Neural cell (in vitro differentiated cells): ENCODE results near the gene AKAP6. TPM values are rescaled to one million over a fixed set of nuclear protein-coding genes. Genes with fewer than 3 reads are reported as not detected.

Experiments
- H2AFZ ChIP-seq: fragments of 200-600, 300-800 bp; sonication (generic), shearing (Covaris generic); 2 replicates; pipeline ENCODE4 v1.6.0; 2014; ENCODE audit warnings: low read depth, mild to moderate bottlenecking, antibody characterized with exemption, low read length, moderate library complexity
- H3F3A ChIP-seq: fragments of 200-600 bp; shearing (Covaris generic); 2 replicates; pipeline ENCODE4 v1.6.1; 2016; ENCODE audit warnings: mild to moderate bottlenecking, moderate library complexity, mixed read lengths, antibody characterized with exemption, low read length; ENCODE audit not compliant: insufficient read depth, poor library complexity, severe bottlenecking
- H3K27ac ChIP-seq: fragments of 200-600, 300-800 bp; sonication (generic), shearing (Covaris generic); 2 replicates; pipeline ENCODE4 v1.5.1; 2014; ENCODE audit warnings: mild to moderate bottlenecking, low read length, moderate library complexity
- H3K27me3 ChIP-seq: fragments of 300-800, 200-600 bp; sonication (generic), shearing (Covaris generic); 2 replicates; pipeline ENCODE4 v1.6.0; 2014; ENCODE audit warnings: mild to moderate bottlenecking, low read depth, low read length, moderate library complexity; ENCODE audit not compliant: insufficient read depth
- H3K36me3 ChIP-seq: fragments of 300-800, 200-600 bp; sonication (generic), shearing (Covaris generic); 2 replicates; pipeline ENCODE4 v1.5.1; 2014; ENCODE audit warnings: mild to moderate bottlenecking, antibody characterized with exemption, low read length, moderate library complexity; ENCODE audit not compliant: insufficient read depth
- H3K4me2 ChIP-seq: fragments of 300-800, 200-600 bp; sonication (generic), shearing (Covaris generic); 2 replicates; pipeline ENCODE4 v1.6.0; 2014; ENCODE audit warnings: mild to moderate bottlenecking, low read length
- H3K4me3 ChIP-seq: fragments of 300-800, 200-600 bp; sonication (generic), shearing (Covaris generic); 2 replicates; pipeline ENCODE4 v1.5.1; 2014; ENCODE audit warnings: mild to moderate bottlenecking, low read length, moderate library complexity
- H3K79me2 ChIP-seq: fragments of 200-600 bp; shearing (Covaris generic); replicated peaks from 2 replicates; pipeline ENCODE4 v1.6.0; 2014; ENCODE audit warnings: mild to moderate bottlenecking, low read length, moderate library complexity; ENCODE audit not compliant: insufficient read depth
- H3K9ac ChIP-seq: fragments of 300-800, 200-600 bp; sonication (generic), shearing (Covaris generic); 2 replicates; pipeline ENCODE4 v1.6.1; 2016; ENCODE audit warnings: mild to moderate bottlenecking, low read length, mixed read lengths
- H3K9me2 ChIP-seq: fragments of 200-600 bp; shearing (Covaris generic); 2 replicates; pipeline ENCODE4 v1.6.1; 2016; ENCODE audit warnings: mild to moderate bottlenecking, low read length, mixed read lengths; ENCODE audit not compliant: insufficient read depth
- H3K9me3 ChIP-seq: fragments of 200-600, 300-800 bp; sonication (generic), shearing (Covaris generic); 2 replicates; pipeline ENCODE4 v1.6.1; 2016; ENCODE audit warnings: mild to moderate bottlenecking, mixed run types, low read length, moderate library complexity, mixed read lengths
- H4K20me1 ChIP-seq: fragments of 200-600 bp; shearing (Covaris generic); 2 replicates; pipeline ENCODE4 v1.6.1; 2016; ENCODE audit warnings: mild to moderate bottlenecking, mixed run types; ENCODE audit not compliant: insufficient read depth
- CTCF ChIP-seq: fragments of 450-650 bp; IDR thresholded peaks from 2 replicates; pipeline ENCODE4 v1.5.1; 2014; ENCODE audit warnings: antibody characterized with exemption, mild to moderate bottlenecking, moderate library complexity; ENCODE audit not compliant: poor library complexity, severe bottlenecking
- EP300 ChIP-seq: fragments of 450-650 bp; conservative IDR thresholded peaks from 2 replicates; pipeline ENCODE4 v1.6.1; 2014; ENCODE audit warnings: antibody characterized with exemption, mild to moderate bottlenecking, moderate library complexity; ENCODE audit not compliant: poor library complexity, severe bottlenecking
- EZH2 ChIP-seq: fragments of 200-600, 300-800 bp; shearing (Covaris generic), sonication (generic); IDR thresholded peaks from 2 replicates; pipeline ENCODE4 v1.6.1; 2014; ENCODE audit warnings: antibody characterized with exemption, low read length, borderline replicate concordance, mild to moderate bottlenecking; ENCODE audit not compliant: insufficient read depth, poor library complexity, severe bottlenecking
- MXI1 ChIP-seq: fragments of 450-650 bp; conservative IDR thresholded peaks from 2 replicates; pipeline ENCODE4 v1.6.1; 2014; ENCODE audit warnings: antibody characterized with exemption, mild to moderate bottlenecking; ENCODE audit not compliant: poor library complexity, severe bottlenecking
- POLR2AphosphoS5 ChIP-seq: IDR thresholded peaks from 2 replicates; pipeline ENCODE4 v1.6.1; 2012
- RAD21 ChIP-seq: fragments of 450-650 bp; conservative IDR thresholded peaks from 2 replicates; pipeline ENCODE4 v1.6.1; 2014; ENCODE audit warnings: antibody characterized with exemption, mild to moderate bottlenecking, moderate library complexity
- REST ChIP-seq: IDR thresholded peaks from 2 replicates; pipeline ENCODE4 v1.6.1; 2012; ENCODE audit warnings: borderline replicate concordance
- SMC3 ChIP-seq: fragments of 450-650 bp; conservative IDR thresholded peaks from 2 replicates; pipeline ENCODE4 v1.6.1; 2014; ENCODE audit warnings: antibody characterized with exemption, mild to moderate bottlenecking, moderate library complexity; ENCODE audit not compliant: poor library complexity
- TAF1 ChIP-seq: IDR thresholded peaks from 2 replicates; pipeline ENCODE4 v1.6.1; 2012; ENCODE audit warnings: low read depth
- polyA plus RNA-seq: library from polyadenylated mRNA; depleted of rRNA; stranded (reverse); fragments of >200 nt; gene quantifications from 2 replicates; pipeline ENCODE4 v1.2.3, GENCODE V29; 2014

AKAP6 gene
- polyA plus RNA-seq, 1 donor from 2014 or later, result 15.8 TPM

DNA sequence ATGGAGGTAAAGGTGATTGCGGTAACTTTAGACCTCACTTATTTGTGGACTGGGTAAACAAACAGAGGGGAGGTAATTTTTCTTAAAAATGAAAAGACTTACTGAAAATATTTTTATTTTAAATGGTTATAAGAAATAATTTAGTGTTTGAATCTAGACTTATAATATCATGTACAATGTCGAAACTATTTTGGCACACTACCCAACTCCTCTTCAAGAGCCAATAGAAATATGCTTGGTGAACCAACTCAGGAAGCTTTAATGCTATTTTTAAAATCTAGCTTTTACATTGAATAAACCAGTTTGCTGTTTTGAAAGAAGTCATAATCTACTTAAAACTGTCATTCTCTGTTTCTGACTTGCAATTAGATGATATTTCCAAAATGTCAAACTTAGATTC is 433.8 kb downstream of the AKAP6 start:
- H3K4me3 ChIP-seq, result no peak overlapping the region
- H4K20me1 ChIP-seq, result no peaks in the 10 kb centered on the region
- H3F3A ChIP-seq, result no peaks in the 10 kb centered on the region
- no peak overlapping the region for H3K4me2 ChIP-seq
- H2AFZ ChIP-seq, result no peak overlapping the region
- H3K36me3 ChIP-seq, result no peaks in the 10 kb centered on the region
- no peaks in the 10 kb centered on the region for H3K9me3 ChIP-seq
- no peaks in the 10 kb centered on the region for H3K27me3 ChIP-seq
- TF ChIP-seq MXI1, result no peak
- TF ChIP-seq POLR2AphosphoS5, result no peak
- no peak for TF ChIP-seq EP300
- no peaks in the 10 kb centered on the region for H3K79me2 ChIP-seq
- no peaks in the 10 kb centered on the region for H3K9me2 ChIP-seq
- H3K9ac ChIP-seq, result no peak overlapping the region
- H3K27ac ChIP-seq, result no peak overlapping the region

GRCh38 chr14:32763673-32764072 is 434.6 kb downstream of the AKAP6 start:
- no peak overlapping the region for H3K9ac ChIP-seq
- H3K27me3 ChIP-seq, result no peaks in the 10 kb centered on the region
- no peaks in the 10 kb centered on the region for H3K9me2 ChIP-seq
- H3K27ac ChIP-seq, result no peak overlapping the region
- TF ChIP-seq EZH2, result no peak
- no peak for TF ChIP-seq RAD21
- TF ChIP-seq SMC3, result no peak
- no peak for TF ChIP-seq POLR2AphosphoS5
- no peak for TF ChIP-seq REST
- TF ChIP-seq MXI1, result no peak
- TF ChIP-seq TAF1, result no peak
- H3K4me3 ChIP-seq, result no peak overlapping the region
- no peaks in the 10 kb centered on the region for H3K79me2 ChIP-seq
- H3K9me3 ChIP-seq, result no peaks in the 10 kb centered on the region
- H4K20me1 ChIP-seq, result no peaks in the 10 kb centered on the region
- H3F3A ChIP-seq, result no peaks in the 10 kb centered on the region
- H3K36me3 ChIP-seq, result no peaks in the 10 kb centered on the region
- no peak overlapping the region for H3K4me2 ChIP-seq
- no peak overlapping the region for H2AFZ ChIP-seq

- TF ChIP-seq EP300 (no peak), TAF1 (no peak), MXI1 (no peak), RAD21 (no peak), REST (no peak), POLR2AphosphoS5 (no peak), CTCF (no peak), EZH2 (no peak), SMC3 (no peak)
Measured at GRCh38 chr14:32764131-32764530, 435.0 kb downstream of the AKAP6 start.

More at GRCh38 chr14:32764131-32764530, 435.0 kb downstream of the AKAP6 start:
- Histone ChIP-seq H3K36me3 (no peaks in the 10 kb centered on the region), H3K9ac (no peak overlapping the region), H2AFZ (no peak overlapping the region), H3K9me2 (no peaks in the 10 kb centered on the region), H3F3A (no peaks in the 10 kb centered on the region), H3K79me2 (no peaks in the 10 kb centered on the region), H3K27ac (no peak overlapping the region), H3K27me3 (no peaks in the 10 kb centered on the region), H3K4me3 (no peak overlapping the region), H3K4me2 (no peak overlapping the region), H3K9me3 (no peaks in the 10 kb centered on the region), H4K20me1 (no peaks in the 10 kb centered on the region)
